Activated CD8-positive, alpha-beta memory T cell treated with anti-CD3 and anti-CD28 coated beads, Interleukin-2, amount 50 U/mL, for 1 hour (primary cell): ENCODE data around the gene TMPRSS9.
"Not testable (repeated sequence)": the region's sequence is repeated elsewhere in the genome, so short reads cannot be mapped to it uniquely, and the experiment has no call there.

ENCODE experiments used
- DNase-seq: peaks from one replicate; pipeline ENCODE4 v3.0.0-alpha.2; 2020; ENCODE audit errors: extremely low read depth

The TMPRSS9 gene

GRCh38 chr19:2458776-2459175 lies 98.7 kb downstream of the TMPRSS9 start:
- not testable (repeated sequence) for DNase-seq

GRCh38 chr19:2460245-2460644 lies 100.2 kb downstream of the TMPRSS9 start:
- no peak for DNase-seq

- no peak for DNase-seq
Observed at GRCh38 chr19:2461751-2462634, 101.9 kb downstream of the TMPRSS9 start.

- no peak for DNase-seq
Observed at GRCh38 chr19:2462635-2463421, 102.8 kb downstream of the TMPRSS9 start.

- not testable (repeated sequence) for DNase-seq
Observed at GRCh38 chr19:2463694-2464093, 103.6 kb downstream of the TMPRSS9 start.

GRCh38 chr19:2464389-2464788 lies 104.3 kb downstream of the TMPRSS9 start:
- no peak for DNase-seq

- DNase-seq = no peak
Observed at GRCh38 chr19:2468596-2468995, 108.5 kb downstream of the TMPRSS9 start.

GRCh38 chr19:2469102-2469914 lies 109.2 kb downstream of the TMPRSS9 start:
- DNase-seq = no peak

- not testable (repeated sequence) for DNase-seq
Observed at GRCh38 chr19:2469915-2470200, 109.8 kb downstream of the TMPRSS9 start.

- DNase-seq = no peak
Observed at GRCh38 chr19:2474232-2475017, 114.4 kb downstream of the TMPRSS9 start.

- DNase-seq = no peak
Observed at GRCh38 chr19:2475018-2475701, 115.1 kb downstream of the TMPRSS9 start.
